HTR-8/SVneo (cell line): ENCODE results near the gene DBR1.

ENCODE experiments used
- DNase-seq: peaks from one replicate; pipeline ENCODE4 v3.0.0; 2011; ENCODE audit warnings: low spot score, mixed read lengths; ENCODE audit not compliant: insufficient read length
- FAIRE-seq: peaks from 2 replicates; lab custom pipeline; 2011; peaks lifted over from hg19 to GRCh38; lab: Jason Lieb, UNC

Gene DBR1, protein sequence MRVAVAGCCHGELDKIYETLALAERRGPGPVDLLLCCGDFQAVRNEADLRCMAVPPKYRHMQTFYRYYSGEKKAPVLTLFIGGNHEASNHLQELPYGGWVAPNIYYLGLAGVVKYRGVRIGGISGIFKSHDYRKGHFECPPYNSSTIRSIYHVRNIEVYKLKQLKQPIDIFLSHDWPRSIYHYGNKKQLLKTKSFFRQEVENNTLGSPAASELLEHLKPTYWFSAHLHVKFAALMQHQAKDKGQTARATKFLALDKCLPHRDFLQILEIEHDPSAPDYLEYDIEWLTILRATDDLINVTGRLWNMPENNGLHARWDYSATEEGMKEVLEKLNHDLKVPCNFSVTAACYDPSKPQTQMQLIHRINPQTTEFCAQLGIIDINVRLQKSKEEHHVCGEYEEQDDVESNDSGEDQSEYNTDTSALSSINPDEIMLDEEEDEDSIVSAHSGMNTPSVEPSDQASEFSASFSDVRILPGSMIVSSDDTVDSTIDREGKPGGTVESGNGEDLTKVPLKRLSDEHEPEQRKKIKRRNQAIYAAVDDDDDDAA

DNA sequence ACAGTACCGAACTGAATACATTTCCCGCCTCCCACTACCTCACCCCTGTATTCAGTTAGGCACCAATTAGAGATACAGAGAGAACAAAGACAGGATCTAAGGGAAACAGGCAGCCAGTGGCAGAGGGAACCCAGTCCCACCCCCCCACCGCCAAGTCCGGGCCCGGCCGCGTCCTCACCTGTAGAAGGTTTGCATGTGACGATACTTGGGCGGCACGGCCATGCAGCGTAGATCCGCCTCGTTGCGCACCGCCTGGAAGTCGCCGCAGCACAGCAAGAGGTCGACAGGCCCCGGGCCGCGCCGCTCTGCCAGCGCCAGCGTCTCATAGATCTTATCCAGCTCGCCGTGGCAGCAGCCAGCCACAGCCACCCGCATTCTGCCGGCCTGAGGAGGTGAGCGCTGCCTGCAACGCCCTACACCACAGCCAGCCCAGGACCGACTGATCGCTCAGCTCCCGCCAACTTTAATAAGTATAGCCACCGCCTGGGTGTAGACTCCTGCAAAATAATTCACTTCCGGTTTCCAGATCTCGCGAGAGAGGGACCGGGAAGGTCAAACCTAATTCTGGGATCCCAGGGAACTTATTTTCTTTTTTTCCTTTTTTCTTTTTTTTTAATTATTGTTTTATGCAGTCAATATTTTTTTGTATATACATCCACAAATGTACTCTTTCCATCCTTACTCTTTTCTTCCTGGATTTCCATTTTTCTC lies at the start of gene DBR1:
TSS of gene DBR1 (minus strand) at position 501 of the 711 bp plus-strand sequence. CDS start at position 375, 126 bp downstream.
- DNase-seq (peak; percentile 82), FAIRE-seq (peak; percentile 38)

- FAIRE-seq (no peak), DNase-seq (no peak)
These were observed 48.2 kb upstream of the DBR1 start for GRCh38 chr3:138222942-138223287.

DNA sequence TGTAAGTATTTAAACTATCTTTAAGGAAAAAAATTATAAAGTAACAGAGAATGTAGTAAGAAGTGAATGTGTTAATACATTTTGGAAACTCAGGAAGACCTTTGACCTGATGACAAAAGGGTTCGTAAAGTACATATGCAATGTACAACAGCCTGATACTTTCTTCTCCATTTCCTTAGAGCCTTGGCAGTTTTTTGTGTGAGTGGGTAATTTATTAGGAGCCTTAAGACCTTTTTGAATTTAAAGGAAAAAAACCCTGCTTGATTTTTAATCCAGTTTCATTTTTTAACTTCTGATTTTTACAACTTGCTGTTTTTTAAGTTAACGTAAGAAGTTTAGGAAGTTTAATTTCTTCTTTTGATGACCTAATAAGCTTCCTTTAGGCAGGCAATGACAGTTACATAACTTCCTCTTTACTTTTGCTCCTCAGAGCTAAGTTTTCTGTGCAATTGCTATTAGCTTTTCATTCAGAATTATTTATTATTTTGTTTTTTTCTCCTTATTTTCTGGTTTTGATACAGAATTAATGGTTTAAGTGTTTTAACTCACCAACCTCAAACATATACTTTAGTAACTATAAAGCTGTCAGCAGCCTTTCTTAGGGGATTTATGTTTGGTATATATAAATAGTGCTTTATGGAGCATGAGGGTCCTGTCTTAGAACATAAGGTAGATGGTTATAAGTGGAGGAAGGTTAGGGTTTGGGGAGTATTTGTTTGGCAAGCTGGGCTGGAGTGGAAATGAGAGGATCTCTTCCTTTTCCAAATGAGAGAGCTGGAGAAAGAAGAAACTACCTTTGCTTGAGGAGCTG lies 47.6 kb upstream of the DBR1 start:
- FAIRE-seq (no peak), DNase-seq (no peak)

- FAIRE-seq (no peak), DNase-seq (no peak)
These were observed 46.1 kb upstream of the DBR1 start for GRCh38 chr3:138220788-138221187.

DNA sequence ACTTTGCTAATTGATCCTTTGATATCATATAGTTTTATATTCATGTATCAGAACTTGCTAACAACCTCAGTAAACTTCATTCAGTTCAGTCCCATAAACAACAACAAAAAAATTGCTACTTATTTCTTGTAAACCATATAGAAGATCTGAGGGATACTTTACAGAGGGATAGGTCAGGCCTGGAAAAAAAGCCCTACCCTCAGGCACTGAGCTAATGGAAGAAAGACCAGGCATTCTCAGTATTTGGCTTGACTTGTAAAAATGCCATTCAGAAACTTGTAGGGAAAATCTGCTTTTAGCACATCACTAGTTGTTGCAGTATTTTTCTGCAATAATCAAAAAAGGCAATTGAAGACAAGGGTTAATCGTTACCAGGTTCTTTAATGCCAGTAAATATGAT lies 45.5 kb upstream of the DBR1 start:
- no peak for FAIRE-seq
- no peak for DNase-seq

- no peak for FAIRE-seq
- no peak for DNase-seq
These were observed 44.5 kb upstream of the DBR1 start for GRCh38 chr3:138219255-138219654.

- FAIRE-seq = no peak
- no peak for DNase-seq
These were observed 38.8 kb upstream of the DBR1 start for GRCh38 chr3:138213398-138214085.

GRCh38 chr3:138210528-138210927 lies 35.8 kb upstream of the DBR1 start:
- FAIRE-seq = no peak
- no peak for DNase-seq

DNA sequence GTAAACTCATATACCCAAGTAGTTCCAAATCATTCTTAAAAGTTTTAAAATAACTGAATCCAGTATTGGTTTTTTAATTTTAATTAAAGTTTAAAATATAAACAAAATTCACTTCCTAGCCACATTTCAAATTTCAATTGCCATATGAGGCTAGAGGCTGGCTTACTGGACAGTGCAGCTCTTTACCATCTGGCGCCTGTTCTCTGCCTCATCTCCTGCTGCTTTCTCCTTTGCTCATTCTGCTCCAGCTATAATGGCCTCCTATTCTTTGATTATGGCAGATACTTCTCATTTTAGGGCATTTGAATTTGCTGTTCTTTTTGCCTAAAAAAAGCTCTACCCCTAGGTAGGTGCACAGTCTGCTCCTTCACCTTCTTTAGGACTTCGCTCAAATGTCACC lies 31.5 kb upstream of the DBR1 start:
- DNase-seq = no peak
- FAIRE-seq = no peak

GRCh38 chr3:138205527-138205926 lies 30.8 kb upstream of the DBR1 start:
- FAIRE-seq (no peak), DNase-seq (no peak)

GRCh38 chr3:138203938-138204337 lies 29.2 kb upstream of the DBR1 start:
- FAIRE-seq (no peak), DNase-seq (no peak)

GRCh38 chr3:138202945-138203701 lies 28.4 kb upstream of the DBR1 start:
- DNase-seq = no peak
- FAIRE-seq = no peak

GRCh38 chr3:138200424-138200823 lies 25.7 kb upstream of the DBR1 start:
- FAIRE-seq = no peak
- DNase-seq = no peak

DNA sequence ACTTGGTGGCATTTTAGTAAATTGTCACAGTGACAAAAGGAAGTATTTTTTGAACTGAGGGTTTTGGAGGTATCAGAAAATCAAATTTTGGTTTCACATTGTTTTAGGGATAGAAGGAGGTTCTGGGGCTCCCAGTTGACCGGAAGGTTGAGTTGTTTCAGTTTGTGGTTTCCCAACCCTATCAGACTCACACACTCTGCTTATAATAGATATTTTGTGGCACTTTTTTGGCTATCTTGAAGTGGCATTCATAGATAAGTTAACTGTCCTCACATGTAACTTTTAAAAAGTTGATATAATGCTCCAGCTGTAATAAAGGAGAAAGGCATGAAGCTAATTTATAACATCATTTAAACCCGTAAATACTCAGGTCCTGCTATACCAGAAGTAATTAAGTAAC lies 25.1 kb upstream of the DBR1 start:
- no peak for FAIRE-seq
- DNase-seq = no peak

GRCh38 chr3:138197524-138197923 lies 22.8 kb upstream of the DBR1 start:
- no peak for FAIRE-seq
- DNase-seq = no peak

DNA sequence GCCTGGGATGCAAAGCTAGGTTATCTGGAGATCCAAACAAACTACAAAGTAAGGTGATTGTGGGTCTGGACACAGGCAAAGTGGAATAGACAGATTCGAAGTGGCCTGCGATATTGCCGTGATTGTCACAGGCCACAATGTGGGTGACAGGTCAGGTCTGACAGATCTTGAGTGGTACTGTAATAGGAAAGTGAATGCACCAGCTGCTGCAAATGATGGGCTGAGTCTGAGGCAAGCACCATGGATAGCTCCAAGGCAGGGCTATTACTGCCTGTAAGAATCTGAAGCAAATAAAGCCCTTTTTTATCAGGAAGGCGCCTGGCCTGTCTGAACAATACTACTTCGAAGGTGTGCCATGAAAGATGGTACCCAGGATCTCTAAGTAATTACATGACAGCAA lies 22.3 kb upstream of the DBR1 start:
- FAIRE-seq (no peak), DNase-seq (peak; percentile 31)

GRCh38 chr3:138196023-138196422 lies 21.3 kb upstream of the DBR1 start:
- FAIRE-seq (no peak), DNase-seq (no peak)

- no peak for DNase-seq
- no peak for FAIRE-seq
These were observed 20.8 kb upstream of the DBR1 start for GRCh38 chr3:138195481-138195880.

GRCh38 chr3:138188013-138188730 lies 13.5 kb upstream of the DBR1 start:
- FAIRE-seq (no peak), DNase-seq (peak; percentile 33)
